ENCODE measurements around the gene RYR2.

GRCh38 chr1:237779356-237779755 is 737.4 kb downstream of the RYR2 start:
- no peak for TF ChIP-seq POLR2A (IDR thresholded peaks at IDR 0.05)
- no peak for TF ChIP-seq POLR2AphosphoS5 (IDR thresholded peaks at IDR 0.05)
- TF ChIP-seq, protein P1, sequence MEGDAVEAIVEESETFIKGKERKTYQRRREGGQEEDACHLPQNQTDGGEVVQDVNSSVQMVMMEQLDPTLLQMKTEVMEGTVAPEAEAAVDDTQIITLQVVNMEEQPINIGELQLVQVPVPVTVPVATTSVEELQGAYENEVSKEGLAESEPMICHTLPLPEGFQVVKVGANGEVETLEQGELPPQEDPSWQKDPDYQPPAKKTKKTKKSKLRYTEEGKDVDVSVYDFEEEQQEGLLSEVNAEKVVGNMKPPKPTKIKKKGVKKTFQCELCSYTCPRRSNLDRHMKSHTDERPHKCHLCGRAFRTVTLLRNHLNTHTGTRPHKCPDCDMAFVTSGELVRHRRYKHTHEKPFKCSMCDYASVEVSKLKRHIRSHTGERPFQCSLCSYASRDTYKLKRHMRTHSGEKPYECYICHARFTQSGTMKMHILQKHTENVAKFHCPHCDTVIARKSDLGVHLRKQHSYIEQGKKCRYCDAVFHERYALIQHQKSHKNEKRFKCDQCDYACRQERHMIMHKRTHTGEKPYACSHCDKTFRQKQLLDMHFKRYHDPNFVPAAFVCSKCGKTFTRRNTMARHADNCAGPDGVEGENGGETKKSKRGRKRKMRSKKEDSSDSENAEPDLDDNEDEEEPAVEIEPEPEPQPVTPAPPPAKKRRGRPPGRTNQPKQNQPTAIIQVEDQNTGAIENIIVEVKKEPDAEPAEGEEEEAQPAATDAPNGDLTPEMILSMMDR (IDR thresholded peaks at IDR 0.05), result no peak
- no peak for TF ChIP-seq EP300 (IDR thresholded peaks at IDR 0.05)
